ENCODE data around the gene OSTM1.

Gene OSTM1

GRCh38 chr6:108100003-108100402 lies 25.5 kb upstream of the OSTM1 start:
- no peak for DNase-seq (ENCODE audit: low read depth)

- no peak for DNase-seq (ENCODE audit: low read depth)
Observed at GRCh38 chr6:108097882-108098281, 23.3 kb upstream of the OSTM1 start.

GRCh38 chr6:108093781-108094300 lies 19.3 kb upstream of the OSTM1 start:
- no peak for DNase-seq (ENCODE audit: low read depth)

- DNase-seq (ENCODE audit: low read depth) = no peak
Observed at GRCh38 chr6:108091288-108091687, 16.7 kb upstream of the OSTM1 start.

GRCh38 chr6:108083349-108083748 lies 8.8 kb upstream of the OSTM1 start:
- no peak for DNase-seq (ENCODE audit: low read depth)

- no peak for DNase-seq (ENCODE audit: low read depth)
Observed at GRCh38 chr6:108082539-108082938, 8.0 kb upstream of the OSTM1 start.

- no peak for DNase-seq (ENCODE audit: low read depth)
Observed at GRCh38 chr6:108080010-108080780, 5.7 kb upstream of the OSTM1 start.

- DNase-seq (ENCODE audit: low read depth) = no peak
Observed at GRCh38 chr6:108078191-108078590, 3.6 kb upstream of the OSTM1 start.

- DNase-seq (ENCODE audit: low read depth) = no peak
Observed at GRCh38 chr6:108074057-108074358, 533 bp downstream of the OSTM1 start.

- DNase-seq (ENCODE audit: low read depth) = no peak
Observed at GRCh38 chr6:108071736-108072276, 2.7 kb downstream of the OSTM1 start.

GRCh38 chr6:108068618-108069017 lies 5.9 kb downstream of the OSTM1 start:
- peak; percentile 32 for DNase-seq (ENCODE audit: low read depth)

GRCh38 chr6:108068182-108068581 lies 6.4 kb downstream of the OSTM1 start:
- no peak for DNase-seq (ENCODE audit: low read depth)

- DNase-seq (ENCODE audit: low read depth) = no peak
Observed at GRCh38 chr6:108052706-108053105, 21.8 kb downstream of the OSTM1 start.

GRCh38 chr6:108051481-108051880 lies 23.1 kb downstream of the OSTM1 start:
- no peak for DNase-seq (ENCODE audit: low read depth)

GRCh38 chr6:108039681-108040080 lies 34.9 kb downstream of the OSTM1 start:
- DNase-seq (ENCODE audit: low read depth) = no peak

GRCh38 chr6:108036884-108037283 lies 37.7 kb downstream of the OSTM1 start:
- no peak for DNase-seq (ENCODE audit: low read depth)

- DNase-seq (ENCODE audit: low read depth) = no peak
Observed at GRCh38 chr6:108031968-108032367, 42.6 kb downstream of the OSTM1 start.

GRCh38 chr6:108030211-108030610 lies 44.3 kb downstream of the OSTM1 start:
- no peak for DNase-seq (ENCODE audit: low read depth)

- DNase-seq (ENCODE audit: low read depth) = no peak
Observed at GRCh38 chr6:108029226-108029921, 45.2 kb downstream of the OSTM1 start.

GRCh38 chr6:108027594-108027993 lies 46.9 kb downstream of the OSTM1 start:
- no peak for DNase-seq (ENCODE audit: low read depth)

- DNase-seq (ENCODE audit: low read depth) = no peak
Observed at GRCh38 chr6:108027056-108027455, 47.5 kb downstream of the OSTM1 start.

- no peak for DNase-seq (ENCODE audit: low read depth)
Observed at GRCh38 chr6:108024427-108025073, 50.0 kb downstream of the OSTM1 start.

Measured in T-helper 22 cell (primary cell).